ENCODE data around the gene DENND5A. TPM values are rescaled to one million over a fixed set of nuclear protein-coding genes. Genes with fewer than 3 reads are reported as not detected.

Gene DENND5A
- total RNA-seq, 4 donors from 2014 or later = 60.0 to 199 (median 99.4) TPM

- Histone ChIP-seq H3K4me1 (no peaks in the 10 kb centered on the region), H3K9me3 (no peaks in the 10 kb centered on the region)
Observed at GRCh38 chr11:9207229-9207628, 57.9 kb downstream of the DENND5A start.

GRCh38 chr11:9206496-9206895 is 58.7 kb downstream of the DENND5A start:
- no peaks in the 10 kb centered on the region for H3K36me3 ChIP-seq
- no peaks in the 10 kb centered on the region for H3K4me1 ChIP-seq
- no peaks in the 10 kb centered on the region for H3K9me3 ChIP-seq
- DNase-seq = no peak
- H3K27ac ChIP-seq = no peak overlapping the region
- no peaks in the 10 kb centered on the region for H3K27me3 ChIP-seq
- TF ChIP-seq CTCF (IDR thresholded peaks at IDR 0.05) (no peak), POLR2A (IDR thresholded peaks at IDR 0.05) (no peak)
- no peak overlapping the region for H3K4me3 ChIP-seq
- intact Hi-C loops (cut with DNase I; ENCODE audit: low total_unique reads) = no loop called here

More at GRCh38 chr11:9207229-9207628, 57.9 kb downstream of the DENND5A start:
- H3K4me3 ChIP-seq = no peak overlapping the region
- no peaks in the 10 kb centered on the region for H3K36me3 ChIP-seq
- no peak overlapping the region for H3K27ac ChIP-seq
- no peaks in the 10 kb centered on the region for H3K27me3 ChIP-seq
- DNase-seq = no peak
- TF ChIP-seq POLR2A (IDR thresholded peaks at IDR 0.05) (no peak), CTCF (IDR thresholded peaks at IDR 0.05) (no peak)
- intact Hi-C loops (cut with DNase I; ENCODE audit: low total_unique reads) = no loop called here

- H3K27me3 ChIP-seq = no peaks in the 10 kb centered on the region
- no peaks in the 10 kb centered on the region for H3K9me3 ChIP-seq
- no peaks in the 10 kb centered on the region for H3K4me1 ChIP-seq
- no peak for TF ChIP-seq CTCF (IDR thresholded peaks at IDR 0.05)
- no peak for TF ChIP-seq POLR2A (IDR thresholded peaks at IDR 0.05)
- H3K36me3 ChIP-seq = no peaks in the 10 kb centered on the region
- DNase-seq = no peak
- no peak overlapping the region for H3K4me3 ChIP-seq
- intact Hi-C loops (cut with DNase I; ENCODE audit: low total_unique reads) = no loop called here
- H3K27ac ChIP-seq = no peak overlapping the region
Observed at GRCh38 chr11:9203691-9204311, 61.3 kb downstream of the DENND5A start.

- H3K36me3 ChIP-seq = no peaks in the 10 kb centered on the region
- TF ChIP-seq POLR2A (IDR thresholded peaks at IDR 0.05) = no peak
- no peak for TF ChIP-seq CTCF (IDR thresholded peaks at IDR 0.05)
- no peak overlapping the region for H3K27ac ChIP-seq
- no peak for DNase-seq
- H3K9me3 ChIP-seq = no peaks in the 10 kb centered on the region
- H3K4me1 ChIP-seq = no peaks in the 10 kb centered on the region
- intact Hi-C loops (cut with DNase I; ENCODE audit: low total_unique reads) = no loop called here
- H3K4me3 ChIP-seq = no peak overlapping the region
- H3K27me3 ChIP-seq = no peaks in the 10 kb centered on the region
Observed at GRCh38 chr11:9201372-9202162, 63.6 kb downstream of the DENND5A start.

- intact Hi-C loops (cut with DNase I; ENCODE audit: low total_unique reads) = no loop called here
Observed at GRCh38 chr11:9200471-9200870, 64.7 kb downstream of the DENND5A start.

More at GRCh38 chr11:9200471-9200870, 64.7 kb downstream of the DENND5A start:
- H3K4me1 ChIP-seq = no peaks in the 10 kb centered on the region
- no peak for DNase-seq
- H3K27ac ChIP-seq = no peak overlapping the region
- no peaks in the 10 kb centered on the region for H3K27me3 ChIP-seq
- no peak overlapping the region for H3K4me3 ChIP-seq
- no peaks in the 10 kb centered on the region for H3K36me3 ChIP-seq
- no peak for TF ChIP-seq POLR2A (IDR thresholded peaks at IDR 0.05)
- TF ChIP-seq CTCF (IDR thresholded peaks at IDR 0.05) = no peak
- H3K9me3 ChIP-seq = no peaks in the 10 kb centered on the region
